HepG2 (cell line): ENCODE data around the gene FCHO1. TPM values are rescaled to one million over a fixed set of nuclear protein-coding genes. Genes with fewer than 3 reads are reported as not detected.

Source experiments
- ATF7 ChIP-seq, 2 experiments: fragments of 450-650 bp in 1 of 2; sonication (generic) in 1 of 2; formaldehyde crosslinking in 1 of 2; IDR thresholded peaks; 2 replicates each; pipeline versions ENCODE4 v1.4.0 to v1.6.1; 2016 to 2020; ENCODE audit warnings: antibody characterized with exemption in 1 of 2, mild to moderate bottlenecking in 1 of 2, missing genetic modification reagents in 1 of 2
- BRCA1 ChIP-seq: sonication (generic); formaldehyde crosslinking; IDR thresholded peaks from 2 replicates; pipeline ENCODE4 v1.4.0; 2020; ENCODE audit warnings: missing genetic modification reagents
- HNRNPL ChIP-seq: fragments of 200-400 bp; formaldehyde crosslinking; IDR thresholded peaks from 2 replicates; pipeline ENCODE4 v1.6.1; 2017; ENCODE audit warnings: mild to moderate bottlenecking, low read depth, low read length
- IRX3 ChIP-seq: sonication (generic); formaldehyde crosslinking; IDR thresholded peaks from 2 replicates; pipeline ENCODE4 v1.8.1; 2023; ENCODE audit warnings: mild to moderate bottlenecking, low read depth, missing genetic modification reagents, borderline replicate concordance
- JUNB ChIP-seq: sonication (generic); formaldehyde crosslinking; IDR thresholded peaks from 2 replicates; pipeline ENCODE4 v1.8.0; 2022; ENCODE audit warnings: missing genetic modification reagents, mild to moderate bottlenecking, borderline replicate concordance
- KDM2A ChIP-seq: sonication (generic); formaldehyde crosslinking; IDR thresholded peaks from 2 replicates; pipeline ENCODE4 v1.4.0; 2020; ENCODE audit warnings: low read depth, missing genetic modification reagents, borderline replicate concordance
- KMT2B ChIP-seq: IDR thresholded peaks from 2 replicates; pipeline ENCODE4 v1.6.1; 2016; ENCODE audit warnings: missing genetic modification reagents, missing compliant biosample characterization
- NCOA1 ChIP-seq: sonication (generic); formaldehyde crosslinking; IDR thresholded peaks from 2 replicates; pipeline ENCODE4 v1.9.0; 2021; ENCODE audit warnings: missing genetic modification reagents
- NCOA2 ChIP-seq: sonication (generic); formaldehyde crosslinking; IDR thresholded peaks from 2 replicates; pipeline ENCODE4 v1.8.0; 2022; ENCODE audit warnings: inconsistent platforms
- NFYC ChIP-seq: IDR thresholded peaks from 2 replicates; pipeline ENCODE4 v1.6.1; 2016; ENCODE audit warnings: missing genetic modification reagents, missing compliant biosample characterization
- NR2F1 ChIP-seq, 2 experiments: fragments of 450-650 bp in 1 of 2; formaldehyde crosslinking in 1 of 2; IDR thresholded peaks; 2 replicates each; pipeline versions ENCODE4 v1.5.0 to v1.6.1; 2016 to 2020; ENCODE audit warnings: mild to moderate bottlenecking in 1 of 2, missing compliant biosample characterization in 1 of 2, missing genetic modification reagents in 1 of 2, moderate library complexity in 1 of 2
- SNAPC2 ChIP-seq: sonication (generic); formaldehyde crosslinking; IDR thresholded peaks from 2 replicates; pipeline ENCODE4 v1.8.1; 2022; ENCODE audit warnings: mild to moderate bottlenecking, missing genetic modification reagents
- SOX6 ChIP-seq, 2 experiments: fragments of 450-650 bp in 1 of 2; sonication (generic) in 1 of 2; formaldehyde crosslinking in 1 of 2; IDR thresholded peaks; 2 replicates each; pipeline versions ENCODE4 v1.4.0 to v1.6.1; 2017 to 2020; ENCODE audit warnings: antibody characterized with exemption in 1 of 2, mild to moderate bottlenecking in 1 of 2, missing genetic modification reagents in 1 of 2
- SRSF4 ChIP-seq: fragments of 200-400 bp; formaldehyde crosslinking; IDR thresholded peaks from one replicate; pipeline ENCODE4 v1.6.1; 2018; ENCODE audit warnings: mild to moderate bottlenecking, low read depth, low read length, moderate library complexity; ENCODE audit not compliant: poor library complexity, severe bottlenecking
- TARDBP ChIP-seq: sonication (generic); formaldehyde crosslinking; IDR thresholded peaks from 2 replicates; pipeline ENCODE4 v1.8.0; 2022; ENCODE audit warnings: mild to moderate bottlenecking, missing genetic modification reagents
- TGIF2 ChIP-seq: IDR thresholded peaks from 2 replicates; pipeline ENCODE4 v1.6.1; 2016; ENCODE audit warnings: control low read depth, missing compliant biosample characterization
- TMF1 ChIP-seq: sonication (generic); formaldehyde crosslinking; IDR thresholded peaks from 2 replicates; pipeline ENCODE4 v1.8.1; 2022; ENCODE audit warnings: low read depth, missing genetic modification reagents
- TOE1 ChIP-seq: sonication (generic); formaldehyde crosslinking; IDR thresholded peaks from 2 replicates; pipeline ENCODE4 v1.4.0; 2020; ENCODE audit warnings: mild to moderate bottlenecking, missing genetic modification reagents
- ZBTB7B ChIP-seq: sonication (generic); formaldehyde crosslinking; IDR thresholded peaks from 2 replicates; pipeline ENCODE4 v1.4.0; 2020; ENCODE audit warnings: missing genetic modification reagents
- ZFP36L1 ChIP-seq: sonication (generic); formaldehyde crosslinking; IDR thresholded peaks from 2 replicates; pipeline ENCODE4 v1.8.0; 2022; ENCODE audit warnings: mild to moderate bottlenecking, missing genetic modification reagents, moderate library complexity
- ZFP90 ChIP-seq: sonication (generic); formaldehyde crosslinking; IDR thresholded peaks from 2 replicates; pipeline ENCODE4 v1.8.0; 2022; ENCODE audit warnings: missing genetic modification reagents, mild to moderate bottlenecking, inconsistent platforms, borderline replicate concordance
- ZNF124 ChIP-seq: sonication (generic); formaldehyde crosslinking; IDR thresholded peaks from 2 replicates; pipeline ENCODE4 v1.4.0; 2020; ENCODE audit warnings: missing genetic modification reagents
- ZNF335 ChIP-seq: sonication (generic); formaldehyde crosslinking; IDR thresholded peaks from 2 replicates; pipeline ENCODE4 v1.4.0; 2020; ENCODE audit warnings: missing genetic modification reagents
- ZNF496 ChIP-seq: sonication (generic); formaldehyde crosslinking; IDR thresholded peaks from 2 replicates; pipeline ENCODE4 v1.8.1; 2023; ENCODE audit warnings: mild to moderate bottlenecking, moderate library complexity, missing genetic modification reagents; ENCODE audit not compliant: insufficient replicate concordance
- ZNF619 ChIP-seq: sonication (generic); formaldehyde crosslinking; IDR thresholded peaks from 2 replicates; pipeline ENCODE4 v1.4.0; 2020; ENCODE audit warnings: mild to moderate bottlenecking, missing genetic modification reagents
- ZNF737 ChIP-seq: sonication (generic); formaldehyde crosslinking; IDR thresholded peaks from 2 replicates; pipeline ENCODE4 v1.5.0; 2020; ENCODE audit warnings: missing genetic modification reagents, mild to moderate bottlenecking, borderline replicate concordance
- ZNF782 ChIP-seq: sonication (generic); formaldehyde crosslinking; IDR thresholded peaks from 2 replicates; pipeline ENCODE4 v1.4.0; 2020; ENCODE audit warnings: missing genetic modification reagents, mild to moderate bottlenecking, borderline replicate concordance
- polyA plus RNA-seq, 8 experiments: library from polyadenylated mRNA; depleted of rRNA in 3 of 8; stranded (reverse) in 7 of 8; unstranded in 1 of 8; fragments of >200 nt; fragmentation: Illumina TruSeq in 4 of 8; extraction: Trizol in 4 of 8; gene quantifications; 2 replicates each; pipeline versions ENCODE4 v1.2.1 to v1.2.3, GENCODE V29; 2011 to 2016; ENCODE audit warnings: low read depth in 4 of 8, missing spikeins in 1 of 8, mixed read lengths in 1 of 8; ENCODE audit not compliant: insufficient read depth in 1 of 8
- total RNA-seq, 5 experiments: library from RNA; depleted of rRNA; stranded (reverse); fragments of >200 nt; fragmentation: Illumina TruSeq; extraction: Trizol; gene quantifications; 2 replicates each; pipeline ENCODE4 v1.2.3, GENCODE V29; 2016; ENCODE audit warnings: low read depth in 1 of 5
- TF ChIP-seq, protein P1 (sequence below): sonication (generic); formaldehyde crosslinking; IDR thresholded peaks from 2 replicates; pipeline ENCODE4 v1.8.1; 2023; ENCODE audit warnings: mild to moderate bottlenecking, missing genetic modification reagents, borderline replicate concordance
- TF ChIP-seq, protein P2 (sequence below): IDR thresholded peaks from 2 replicates; pipeline ENCODE4 v1.6.1; 2016
- TF ChIP-seq, protein P3 (sequence below): sonication (generic); formaldehyde crosslinking; IDR thresholded peaks from 2 replicates; pipeline ENCODE4 v1.5.1; 2020; ENCODE audit warnings: missing genetic modification reagents, mild to moderate bottlenecking, borderline replicate concordance

The FCHO1 gene
- total and polyA plus RNA-seq, 2 of the 13 experiments (the other 11 are each of a cell fraction or from before 2014, with no cell fraction given), result 1.3 to 3.1 TPM

DNA sequence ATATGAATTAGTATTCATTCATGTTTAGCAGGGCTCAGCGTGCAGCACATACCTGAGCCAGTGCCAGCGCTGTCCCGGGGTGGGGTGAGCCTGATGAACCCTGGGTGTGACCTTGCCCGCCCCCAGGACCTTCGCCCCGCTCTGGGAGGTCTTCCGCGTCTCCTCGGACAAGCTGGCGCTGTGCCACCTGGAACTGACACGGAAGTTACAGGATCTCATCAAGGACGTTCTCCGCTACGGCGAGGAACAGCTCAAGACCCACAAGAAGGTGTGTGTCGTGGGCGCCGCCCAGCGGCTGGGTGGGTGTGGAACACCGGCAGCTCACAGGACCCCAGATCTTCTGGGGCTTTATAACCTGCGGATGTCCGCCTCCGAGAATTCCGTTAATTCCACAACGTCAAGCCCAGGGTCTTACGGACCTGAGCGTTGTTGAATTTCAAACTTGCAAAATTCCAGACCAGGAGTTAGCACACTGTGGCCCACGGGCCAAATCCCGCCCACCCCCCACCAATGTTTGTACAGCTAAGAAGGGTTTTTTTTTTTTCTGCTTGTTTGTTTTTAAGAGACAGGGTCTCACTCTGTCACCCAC is 15.4 kb downstream of the FCHO1 start (continued):
- TF ChIP-seq ZNF124 (peak; percentile 60; the same call in 1 of the 2 replicates), KMT2B (CRISPR knock-in tag) (no peak; the same call in 1 of the 2 replicates), IRX3 (CRISPR knock-in tag) (no peak), ZFP36L1 (no peak), TMF1 (no peak), NCOA1 (CRISPR knock-in tag) (no peak), TGIF2 (CRISPR knock-in tag) (peak; percentile 37; the same call in 1 of the 2 replicates), NR2F1 (CRISPR knock-in tag; IDR thresholded peaks at IDR 0.05) (peak; percentile 83 to 84), ZNF619 (CRISPR knock-in tag) (no peak), SOX6 (IDR thresholded peaks at IDR 0.05) (no peak), SOX6 (CRISPR knock-in tag; IDR thresholded peaks at IDR 0.05) (peak; percentile 77), HNRNPL (peak; percentile 62; the same call in 1 of the 2 replicates), NCOA2 (peak; percentile 69; the same call in 1 of the 2 replicates), ZBTB7B (CRISPR knock-in tag) (peak; percentile 76; the same call in 1 of the 2 replicates), TOE1 (CRISPR knock-in tag) (no peak), BRCA1 (CRISPR knock-in tag) (0 out of 2 replicates have a peak, but pooled peaks have one; percentile 49), SNAPC2 (CRISPR knock-in tag) (0 out of 2 replicates have a peak, but pooled peaks have one; percentile 46), ZNF782 (CRISPR knock-in tag) (no peak; the same call in 1 of the 2 replicates), ZNF737 (CRISPR knock-in tag) (no peak), SRSF4 (no peak), ATF7 (IDR thresholded peaks at IDR 0.05) (no peak), ATF7 (CRISPR knock-in tag; IDR thresholded peaks at IDR 0.05) (no peak), TARDBP (CRISPR knock-in tag) (peak; percentile 80), NFYC (CRISPR knock-in tag) (no peak), ZFP90 (CRISPR knock-in tag) (no peak), ZNF335 (CRISPR knock-in tag) (no peak), ZNF496 (CRISPR knock-in tag) (no peak), JUNB (no peak), KDM2A (peak; percentile 76; the same call in 1 of the 2 replicates)
- TF ChIP-seq, protein P1, sequence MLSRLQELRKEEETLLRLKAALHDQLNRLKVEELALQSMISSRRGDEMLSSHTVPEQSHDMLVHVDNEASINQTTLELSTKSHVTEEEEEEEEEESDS, result no peak
- TF ChIP-seq, protein P2, sequence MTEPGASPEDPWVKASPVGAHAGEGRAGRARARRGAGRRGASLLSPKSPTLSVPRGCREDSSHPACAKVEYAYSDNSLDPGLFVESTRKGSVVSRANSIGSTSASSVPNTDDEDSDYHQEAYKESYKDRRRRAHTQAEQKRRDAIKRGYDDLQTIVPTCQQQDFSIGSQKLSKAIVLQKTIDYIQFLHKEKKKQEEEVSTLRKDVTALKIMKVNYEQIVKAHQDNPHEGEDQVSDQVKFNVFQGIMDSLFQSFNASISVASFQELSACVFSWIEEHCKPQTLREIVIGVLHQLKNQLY (CRISPR knock-in tag), result no peak
- TF ChIP-seq, protein P3, sequence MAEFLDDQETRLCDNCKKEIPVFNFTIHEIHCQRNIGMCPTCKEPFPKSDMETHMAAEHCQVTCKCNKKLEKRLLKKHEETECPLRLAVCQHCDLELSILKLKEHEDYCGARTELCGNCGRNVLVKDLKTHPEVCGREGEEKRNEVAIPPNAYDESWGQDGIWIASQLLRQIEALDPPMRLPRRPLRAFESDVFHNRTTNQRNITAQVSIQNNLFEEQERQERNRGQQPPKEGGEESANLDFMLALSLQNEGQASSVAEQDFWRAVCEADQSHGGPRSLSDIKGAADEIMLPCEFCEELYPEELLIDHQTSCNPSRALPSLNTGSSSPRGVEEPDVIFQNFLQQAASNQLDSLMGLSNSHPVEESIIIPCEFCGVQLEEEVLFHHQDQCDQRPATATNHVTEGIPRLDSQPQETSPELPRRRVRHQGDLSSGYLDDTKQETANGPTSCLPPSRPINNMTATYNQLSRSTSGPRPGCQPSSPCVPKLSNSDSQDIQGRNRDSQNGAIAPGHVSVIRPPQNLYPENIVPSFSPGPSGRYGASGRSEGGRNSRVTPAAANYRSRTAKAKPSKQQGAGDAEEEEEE, result no peak
